Lower leg skin (tissue), 3 donors: ENCODE measurements around the gene CAMK2B.

Experiments used
- CTCF ChIP-seq, 3 donors: fragments of 450-650 bp; IDR thresholded peaks; one replicate each; pipeline ENCODE4 v1.5.1; 2016; ENCODE audit warnings: antibody characterized with exemption in 3 of 3, mild to moderate bottlenecking in 3 of 3, moderate library complexity in 2 of 3
- POLR2A ChIP-seq, 2 donors: fragments of 450-650 bp; IDR thresholded peaks; one replicate each; pipeline ENCODE4 v1.6.1; 2016 to 2017; ENCODE audit warnings: antibody characterized with exemption in 2 of 2, mild to moderate bottlenecking in 1 of 2, moderate library complexity in 1 of 2

- TF ChIP-seq CTCF (IDR thresholded peaks at IDR 0.05): no peak
- no peak for TF ChIP-seq POLR2A (IDR thresholded peaks at IDR 0.05)
Measured at GRCh38 chr7:44326261-44327125, 1.1 kb upstream of the CAMK2B start.
